ENCODE results near the gene COLQ. TPM values are rescaled to one million over a fixed set of nuclear protein-coding genes. Genes with fewer than 3 reads are reported as not detected.

Gene COLQ
- total and polyA plus RNA-seq, 10 donors: 1.9 to 29.8 (median 6.7) TPM

- no peaks in the 10 kb centered on the region for H3K27me3 ChIP-seq (replicated peaks in 1 of 7)
- TF ChIP-seq POLR2A (IDR thresholded peaks at IDR 0.05) (no peak), POLR2AphosphoS5 (IDR thresholded peaks at IDR 0.05) (no peak), CTCF (IDR thresholded peaks at IDR 0.05 in 8 of 11, conservative IDR thresholded peaks at IDR 0.05 in 3 of 11) (no peak)
- WGBS, 5 donors: 91 to 98% (median 93%) methylated on average over 6 to 7 of the region's 7 CpGs
- H3K4me3 ChIP-seq: no peak overlapping the region
- peaks cover 0 to 18% (median 0%) of the 10 kb centered on the region in 6 donors for H3K36me3 ChIP-seq
- intact Hi-C loops (cut with DNase I; ENCODE audit: low total_unique reads): no loop called here
- no peaks in the 10 kb centered on the region for H3K9me3 ChIP-seq
- H3K27ac ChIP-seq: no peak overlapping the region
- no peak for DNase-seq
- peaks cover 0 to 5% (median under 1%) of the 10 kb centered on the region in 6 donors for H3K4me1 ChIP-seq
Observed at GRCh38 chr3:15455756-15456155, 65.8 kb downstream of the COLQ start.

GRCh38 chr3:15454965-15455364, 66.5 kb downstream of the COLQ start:
- intact Hi-C loops (cut with DNase I; ENCODE audit: low total_unique reads): no loop called here
- H3K4me1 ChIP-seq: no peaks in the 10 kb centered on the region
- no peak overlapping the region for H3K4me3 ChIP-seq
- no peak for TF ChIP-seq POLR2A (IDR thresholded peaks at IDR 0.05)
- no peak for TF ChIP-seq POLR2AphosphoS5 (IDR thresholded peaks at IDR 0.05)
- no peak for TF ChIP-seq CTCF (IDR thresholded peaks at IDR 0.05 in 8 of 11, conservative IDR thresholded peaks at IDR 0.05 in 3 of 11)
- no peak for DNase-seq
- H3K9me3 ChIP-seq: no peaks in the 10 kb centered on the region
- H3K27me3 ChIP-seq (replicated peaks in 1 of 7): no peaks in the 10 kb centered on the region
- peaks cover 0 to 18% (median 0%) of the 10 kb centered on the region in 6 donors for H3K36me3 ChIP-seq
- H3K27ac ChIP-seq: no peak overlapping the region

- H3K4me1 ChIP-seq: no peaks in the 10 kb centered on the region
- H3K4me3 ChIP-seq: no peak overlapping the region
- no peaks in the 10 kb centered on the region for H3K27me3 ChIP-seq (replicated peaks in 1 of 7)
- peaks cover 0 to 18% (median 0%) of the 10 kb centered on the region in 6 donors for H3K36me3 ChIP-seq
- H3K9me3 ChIP-seq: no peaks in the 10 kb centered on the region
- intact Hi-C loops (cut with DNase I; ENCODE audit: low total_unique reads): no loop called here
- no peak for TF ChIP-seq CTCF (IDR thresholded peaks at IDR 0.05 in 8 of 11, conservative IDR thresholded peaks at IDR 0.05 in 3 of 11)
- TF ChIP-seq POLR2AphosphoS5 (IDR thresholded peaks at IDR 0.05): no peak
- no peak for TF ChIP-seq POLR2A (IDR thresholded peaks at IDR 0.05)
- H3K27ac ChIP-seq: no peak overlapping the region
- no peak for DNase-seq
- WGBS, 5 donors: 73 to 87% (median 82%) methylated on average over 7 to 9 of the region's 9 CpGs
Observed at GRCh38 chr3:15453991-15454625, 67.4 kb downstream of the COLQ start.

- 81 to 96% (median 90%) methylated on average over 8 of the region's 8 CpGs for WGBS, 5 donors
- intact Hi-C loops (cut with DNase I; ENCODE audit: low total_unique reads): no loop called here
- no peak overlapping the region for H3K4me3 ChIP-seq
- no peaks in the 10 kb centered on the region for H3K9me3 ChIP-seq
- no peak for DNase-seq
- H3K4me1 ChIP-seq: no peaks in the 10 kb centered on the region
- H3K36me3 ChIP-seq: peaks cover 0 to 18% (median 0%) of the 10 kb centered on the region in 6 donors
- no peak overlapping the region for H3K27ac ChIP-seq
- H3K27me3 ChIP-seq (replicated peaks in 1 of 7): no peaks in the 10 kb centered on the region
- no peak for TF ChIP-seq POLR2AphosphoS5 (IDR thresholded peaks at IDR 0.05)
Observed at GRCh38 chr3:15453501-15453900, 68.0 kb downstream of the COLQ start.

All from spleen (tissue), 11 donors.